Measurements from ENCODE around the gene NHEJ1. TPM values are rescaled to one million over a fixed set of nuclear protein-coding genes. Genes with fewer than 3 reads are reported as not detected.

The NHEJ1 gene
- total RNA-seq, 1 experiment from 2014 or later = 16.4 TPM

DNA sequence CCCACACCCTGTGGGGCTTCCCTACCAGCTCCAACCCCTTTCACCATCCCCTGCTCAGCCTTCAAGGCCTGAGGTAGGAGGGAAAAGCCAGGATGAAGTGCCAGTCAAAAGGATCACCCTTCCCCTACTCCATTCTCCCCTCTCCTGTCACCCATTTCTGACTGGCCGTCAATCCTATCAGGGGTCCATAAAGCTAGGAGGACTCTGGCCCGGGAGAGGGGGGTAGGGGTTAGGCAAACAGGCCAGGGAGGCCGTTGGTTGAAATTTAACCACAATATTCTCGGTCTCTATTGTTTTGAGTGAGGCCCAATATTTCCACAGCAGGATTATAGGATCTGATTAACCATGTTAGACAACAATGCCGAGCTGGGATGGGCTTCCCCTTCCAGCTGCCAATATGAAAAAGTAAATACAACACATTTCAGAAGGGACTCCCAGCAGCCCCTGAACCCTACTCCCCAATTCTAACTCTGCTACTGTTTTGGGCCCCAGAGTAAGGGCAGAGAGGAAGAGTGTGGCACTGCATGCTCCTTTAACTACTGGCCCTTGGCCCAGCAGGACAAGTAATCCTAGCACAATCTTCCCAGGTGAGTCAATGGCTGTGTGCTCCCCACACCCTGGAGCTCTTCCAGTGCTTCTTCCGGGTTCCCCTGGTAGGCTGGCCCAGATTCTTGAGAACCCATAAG is 89.3 kb downstream of the NHEJ1 start:
- no peak for ATAC-seq
- no peaks in the 10 kb centered on the region for H3K9me2 ChIP-seq (ENCODE audit: insufficient read depth)

DNA sequence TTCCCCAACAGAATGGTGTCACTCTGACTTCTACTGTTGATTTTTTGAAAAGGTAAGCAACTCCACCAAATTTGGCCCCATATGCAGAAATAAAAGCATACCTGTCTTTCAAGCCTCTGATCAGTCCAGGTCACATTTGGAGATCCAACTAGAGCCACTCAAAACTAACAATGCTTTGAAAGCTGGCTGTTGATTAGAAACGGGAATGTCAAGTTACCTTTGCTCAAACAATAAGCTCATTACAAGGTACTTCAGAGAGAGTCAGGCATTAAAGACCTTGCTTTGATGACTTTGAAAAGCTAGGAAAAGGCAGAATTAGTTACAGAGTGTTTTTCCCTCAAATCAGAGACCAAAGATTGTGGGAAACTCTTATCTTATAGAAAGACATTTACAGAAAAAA is 95.1 kb downstream of the NHEJ1 start:
- H3K4me3 ChIP-seq (replicated peaks in 1 of 2; ENCODE audit: low read depth in 1 of 2, low read length in 2 of 2) = no peak overlapping the region
- H3K27me3 ChIP-seq (ENCODE audit: insufficient read depth, low read length) = peaks cover 16% of the 10 kb centered on the region; the same call in 1 of the 2 replicates
- RAD21 ChIA-PET (ENCODE audit: low non-redundant PET in 1 of 2, low total read pairs in 2 of 2, uncharacterized antibody in 2 of 2, unreplicated experiment in 2 of 2) = no interaction called here
- DNase-seq (ENCODE audit: low read depth, low spot score) = no peak
- intact Hi-C loops (cut with micrococcal nuclease) = no loop called here
- no peaks in the 10 kb centered on the region for H3K79me2 ChIP-seq (ENCODE audit: insufficient read depth, low read length)
- H3K27ac ChIP-seq (ENCODE audit: low read depth, low read length) = no peak overlapping the region
- H3K36me3 ChIP-seq (ENCODE audit: control insufficient read depth in 1 of 2, insufficient read depth in 2 of 2, low read length in 2 of 2) = no peaks in the 10 kb centered on the region
- H3K4me1 ChIP-seq (ENCODE audit: control insufficient read depth in 1 of 2, insufficient read depth in 2 of 2, low read length in 2 of 2) = no peaks in the 10 kb centered on the region
- H3K9ac ChIP-seq (ENCODE audit: low read length) = no peak overlapping the region
- no peaks in the 10 kb centered on the region for H3K9me2 ChIP-seq (ENCODE audit: insufficient read depth)
- no peak for ATAC-seq
- H3K4me2 ChIP-seq (ENCODE audit: low read length) = no peak overlapping the region
- POLR2A ChIA-PET = no interaction called here
- H3K9me3 ChIP-seq (ENCODE audit: control insufficient read depth in 1 of 2, insufficient read depth in 1 of 2, low read depth in 1 of 2, low read length in 2 of 2) = no peaks in the 10 kb centered on the region
- TF ChIP-seq EZH2 (IDR thresholded peaks at IDR 0.05) (no peak), YY1 (IDR thresholded peaks at IDR 0.05; ENCODE audit: extremely low read depth, insufficient replicate concordance, low read depth, low read length) (no peak), JUND (IDR thresholded peaks at IDR 0.05) (no peak)
- TF ChIP-seq, protein P1, sequence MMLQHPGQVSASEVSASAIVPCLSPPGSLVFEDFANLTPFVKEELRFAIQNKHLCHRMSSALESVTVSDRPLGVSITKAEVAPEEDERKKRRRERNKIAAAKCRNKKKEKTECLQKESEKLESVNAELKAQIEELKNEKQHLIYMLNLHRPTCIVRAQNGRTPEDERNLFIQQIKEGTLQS (IDR thresholded peaks at IDR 0.05) = no peak
- TF ChIP-seq, protein P2, sequence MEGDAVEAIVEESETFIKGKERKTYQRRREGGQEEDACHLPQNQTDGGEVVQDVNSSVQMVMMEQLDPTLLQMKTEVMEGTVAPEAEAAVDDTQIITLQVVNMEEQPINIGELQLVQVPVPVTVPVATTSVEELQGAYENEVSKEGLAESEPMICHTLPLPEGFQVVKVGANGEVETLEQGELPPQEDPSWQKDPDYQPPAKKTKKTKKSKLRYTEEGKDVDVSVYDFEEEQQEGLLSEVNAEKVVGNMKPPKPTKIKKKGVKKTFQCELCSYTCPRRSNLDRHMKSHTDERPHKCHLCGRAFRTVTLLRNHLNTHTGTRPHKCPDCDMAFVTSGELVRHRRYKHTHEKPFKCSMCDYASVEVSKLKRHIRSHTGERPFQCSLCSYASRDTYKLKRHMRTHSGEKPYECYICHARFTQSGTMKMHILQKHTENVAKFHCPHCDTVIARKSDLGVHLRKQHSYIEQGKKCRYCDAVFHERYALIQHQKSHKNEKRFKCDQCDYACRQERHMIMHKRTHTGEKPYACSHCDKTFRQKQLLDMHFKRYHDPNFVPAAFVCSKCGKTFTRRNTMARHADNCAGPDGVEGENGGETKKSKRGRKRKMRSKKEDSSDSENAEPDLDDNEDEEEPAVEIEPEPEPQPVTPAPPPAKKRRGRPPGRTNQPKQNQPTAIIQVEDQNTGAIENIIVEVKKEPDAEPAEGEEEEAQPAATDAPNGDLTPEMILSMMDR (IDR thresholded peaks at IDR 0.05 in 2 of 3, conservative IDR thresholded peaks at IDR 0.05 in 1 of 3; ENCODE audit: borderline replicate concordance in 1 of 3, insufficient read depth in 1 of 3, low read depth in 2 of 3, low read length in 2 of 3) = no peak
- CTCF ChIA-PET = interaction anchor here (0.7 to 1.3 kb wide), 2 partner anchors 7 to 89 kb away, joined by 3 read pairs; no protein-coding TSS in a partner anchor
- BruUV-seq (replicated peaks) = no TSS peak
- H2AFZ ChIP-seq (ENCODE audit: low read depth, low read length, poor library complexity, severe bottlenecking) = no peak overlapping the region
- no peaks in the 10 kb centered on the region for H4K20me1 ChIP-seq (ENCODE audit: insufficient read depth)

More for the DNA sequence above, 89.3 kb downstream of the NHEJ1 start:
- TF ChIP-seq SRF (IDR thresholded peaks at IDR 0.05; ENCODE audit: low read depth) (no peak), ZNF274 (IDR thresholded peaks at IDR 0.05; ENCODE audit: low read depth, low read length) (no peak), FOSL1 (IDR thresholded peaks at IDR 0.05; ENCODE audit: low read depth) (peak; percentile 16; the same call in 1 of the 2 replicates), EGR1 (IDR thresholded peaks at IDR 0.05; ENCODE audit: low read depth) (no peak), TCF7L2 (IDR thresholded peaks at IDR 0.05; ENCODE audit: borderline replicate concordance, extremely low read depth, insufficient read depth, insufficient read length) (no peak), ELF1 (IDR thresholded peaks at IDR 0.05; ENCODE audit: borderline replicate concordance, low read depth) (peak; percentile 46)
- Histone ChIP-seq H3K4me2 (ENCODE audit: low read length) (peak overlapping the region; percentile 13; the same call in 1 of the 2 replicates), H3K4me3 (replicated peaks in 1 of 2; ENCODE audit: low read depth in 1 of 2, low read length in 2 of 2) (no peak overlapping the region), H3K27me3 (ENCODE audit: insufficient read depth, low read length) (no peaks in the 10 kb centered on the region), H4K20me1 (ENCODE audit: insufficient read depth) (no peaks in the 10 kb centered on the region), H3K36me3 (ENCODE audit: control insufficient read depth in 1 of 2, insufficient read depth in 2 of 2, low read length in 2 of 2) (no peaks in the 10 kb centered on the region), H3K9me3 (ENCODE audit: control insufficient read depth in 1 of 2, insufficient read depth in 1 of 2, low read depth in 1 of 2, low read length in 2 of 2) (no peaks in the 10 kb centered on the region), H2AFZ (ENCODE audit: low read depth, low read length, poor library complexity, severe bottlenecking) (no peak overlapping the region), H3K27ac (ENCODE audit: low read depth, low read length) (no peak overlapping the region), H3K4me1 (ENCODE audit: control insufficient read depth in 1 of 2, insufficient read depth in 2 of 2, low read length in 2 of 2) (peaks cover 0 to 9% of the 10 kb centered on the region in 2 experiments; a peak in 1 of 4 replicates), H3K79me2 (ENCODE audit: insufficient read depth, low read length) (no peaks in the 10 kb centered on the region), H3K9ac (ENCODE audit: low read length) (no peak overlapping the region)
- DNase-seq (ENCODE audit: low read depth, low spot score) = no peak
- intact Hi-C loops (cut with micrococcal nuclease) = loop anchor here (5.0 kb wide), 1 partner anchor 71 kb away; no protein-coding TSS in a partner anchor
- CTCF ChIA-PET = interaction anchor here (0.8 to 4.8 kb wide), 9 partner anchors 8 to 84 kb away, joined by 3 to 64 read pairs (median 7); no protein-coding TSS in a partner anchor
- RAD21 ChIA-PET (ENCODE audit: low non-redundant PET in 1 of 2, low total read pairs in 2 of 2, uncharacterized antibody in 2 of 2, unreplicated experiment in 2 of 2) = interaction anchor here in 1 of 2 experiments (1.5 kb wide), 1 partner anchor 83 kb away, joined by 4 read pairs; no protein-coding TSS in a partner anchor
- BruUV-seq (replicated peaks) = no TSS peak
- POLR2A ChIA-PET = no interaction called here

Measured in HCT116 (cell line).